Stimulated activated CD4-positive, alpha-beta T cell treated with anti-CD3 and anti-CD28 coated beads, Interleukin-4, amount 100 ng/mL, for 4 hours (primary cell): ENCODE results near the gene KIF9.
"Not testable (repeated sequence)": the region's sequence is repeated elsewhere in the genome, so short reads cannot be mapped to it uniquely, and the experiment has no call there.

Source experiments
- DNase-seq, 2 experiments: peaks; one replicate each; pipeline ENCODE4 v3.0.0-alpha.2; 2020

The KIF9 gene

GRCh38 chr3:47250309-47251060 is 32.1 kb downstream of the KIF9 start:
- no peak for DNase-seq

- no peak for DNase-seq
Measured at GRCh38 chr3:47247131-47248064, 35.2 kb downstream of the KIF9 start.

DNA sequence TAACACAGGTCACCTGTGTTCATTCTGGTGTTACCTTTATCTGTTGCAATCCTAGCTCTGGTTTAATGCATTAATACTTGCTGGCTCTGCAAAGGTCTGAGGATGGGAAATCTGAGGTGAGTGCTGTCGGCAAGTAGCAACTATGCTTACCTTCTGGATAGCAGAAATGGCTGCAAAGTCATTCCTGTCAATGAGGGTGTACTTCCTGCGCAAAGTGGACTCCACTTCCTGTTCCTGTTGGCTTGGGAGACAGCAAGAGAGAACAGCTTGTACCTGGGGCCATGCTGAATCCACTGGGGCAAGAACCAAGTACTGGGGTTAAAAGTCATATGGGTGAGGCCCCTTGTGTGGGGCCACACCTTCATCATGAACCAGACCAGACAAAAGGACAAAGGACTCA is 37.3 kb downstream of the KIF9 start:
- DNase-seq, result no peak

GRCh38 chr3:47244531-47245100 is 38.0 kb downstream of the KIF9 start:
- DNase-seq, result no peak

- DNase-seq, result no peak
Measured at GRCh38 chr3:47243419-47244147, 39.0 kb downstream of the KIF9 start.

DNA sequence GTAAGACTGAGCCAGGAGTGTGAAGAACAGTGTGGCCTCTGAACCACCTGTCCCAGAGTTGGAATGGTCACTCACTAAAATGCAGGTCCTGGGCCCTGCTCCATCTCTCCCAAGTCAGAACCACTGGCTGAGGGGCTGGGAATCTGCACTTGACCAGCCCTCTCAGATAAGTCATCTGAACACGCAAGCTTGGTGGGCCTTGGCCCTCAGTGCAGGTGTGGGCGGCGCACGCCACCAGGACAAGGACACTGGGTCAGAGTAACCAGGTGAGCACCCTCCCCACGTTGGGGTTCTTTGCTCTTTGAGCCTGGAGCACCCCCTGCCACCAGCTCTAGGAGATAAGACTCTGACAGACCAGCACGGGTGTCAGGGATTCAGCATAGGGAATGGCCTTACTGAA is 42.7 kb downstream of the KIF9 start:
- DNase-seq, result no peak

- no peak for DNase-seq
Measured at GRCh38 chr3:47238017-47238416, 44.6 kb downstream of the KIF9 start.

DNA sequence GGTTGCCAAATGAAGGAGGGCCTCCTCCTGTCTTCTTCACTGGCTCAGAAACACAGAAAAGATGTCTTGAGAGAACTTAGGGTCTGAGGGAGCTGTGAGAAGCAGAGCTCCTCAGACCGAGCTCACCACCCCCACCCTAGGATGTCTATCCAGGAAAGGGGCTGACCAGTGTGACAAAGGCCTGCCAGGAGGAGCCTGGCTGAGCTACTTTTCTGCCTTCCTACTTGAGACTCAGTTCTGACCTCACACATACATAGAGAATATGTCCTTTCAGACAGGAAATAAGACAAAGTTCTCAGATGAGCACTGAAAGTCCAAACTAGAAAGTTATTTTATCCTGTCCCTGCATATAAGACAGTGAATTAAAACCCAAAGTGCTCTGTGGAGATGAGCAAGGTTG is 54.5 kb downstream of the KIF9 start:
- no peak for DNase-seq

GRCh38 chr3:47227678-47228077 is 54.9 kb downstream of the KIF9 start:
- no peak for DNase-seq

DNA sequence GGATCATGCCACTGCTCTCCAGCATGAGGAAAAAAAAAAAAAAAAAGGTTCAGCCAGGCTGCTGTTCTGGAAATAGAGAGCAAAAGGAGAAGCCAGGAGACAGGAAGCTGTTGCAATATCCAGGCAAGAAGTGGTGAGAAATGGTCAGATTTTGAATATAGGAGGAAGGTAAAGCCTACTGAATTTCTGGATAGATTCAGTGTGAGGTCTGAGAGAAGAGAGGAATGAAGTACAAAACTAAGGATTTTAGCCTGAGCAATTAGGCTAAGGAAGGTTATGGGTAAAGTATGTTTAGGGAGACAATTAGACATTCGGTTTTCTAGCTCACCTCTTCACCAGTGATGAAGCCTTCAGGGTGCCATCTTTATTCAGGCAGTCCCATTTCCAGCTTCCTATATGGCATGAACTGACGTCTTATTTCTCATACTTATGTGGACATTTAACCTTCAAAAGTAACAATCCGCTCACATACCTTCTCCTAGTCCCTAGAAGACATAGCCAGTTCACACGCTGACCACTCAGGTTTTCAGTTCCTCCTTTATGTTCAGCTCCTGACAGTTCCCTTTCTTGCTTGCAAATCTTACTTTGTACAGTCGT is 57.2 kb downstream of the KIF9 start:
- DNase-seq, result no peak

DNA sequence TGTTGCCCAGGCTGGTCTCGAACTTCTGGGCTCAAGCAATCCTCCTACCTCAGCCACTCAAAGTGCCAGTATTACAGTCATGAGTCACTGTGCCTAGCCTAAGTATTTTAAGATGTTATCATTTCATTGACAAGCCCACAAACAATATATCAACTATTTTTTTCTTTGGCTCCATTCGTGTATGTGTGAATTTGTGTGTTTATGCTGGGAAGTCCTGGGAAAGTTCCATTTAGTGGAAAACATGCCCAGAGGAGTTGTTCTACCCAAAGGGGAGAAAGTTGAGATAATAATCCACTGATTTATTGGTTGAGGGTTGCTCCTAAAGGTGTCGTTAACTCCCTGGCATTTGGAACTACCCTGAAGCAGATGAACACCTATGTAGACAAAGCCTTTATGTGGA is 58.8 kb downstream of the KIF9 start:
- no peak for DNase-seq

DNA sequence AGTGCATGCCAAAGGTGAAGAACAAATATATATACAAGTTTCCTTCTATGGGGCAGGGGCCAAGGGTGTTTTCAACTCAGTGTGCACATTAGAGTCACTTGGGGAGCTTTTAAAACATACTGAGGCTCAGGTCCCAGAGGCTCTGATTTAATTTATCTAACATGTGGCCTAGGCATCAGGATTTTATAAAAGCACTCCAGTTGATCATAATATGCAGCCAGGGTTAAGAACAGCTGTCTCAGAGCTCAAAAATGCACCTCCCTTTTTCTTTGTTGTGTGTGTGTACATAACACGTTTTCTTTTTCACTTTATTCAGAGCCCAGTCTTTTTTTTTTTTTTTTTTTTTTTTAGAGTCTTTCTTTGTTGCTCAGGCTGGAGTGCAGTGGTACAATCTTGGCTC is 60.8 kb downstream of the KIF9 start:
- DNase-seq, result no peak

GRCh38 chr3:47210863-47211405 is 71.7 kb downstream of the KIF9 start:
- DNase-seq, result no peak

DNA sequence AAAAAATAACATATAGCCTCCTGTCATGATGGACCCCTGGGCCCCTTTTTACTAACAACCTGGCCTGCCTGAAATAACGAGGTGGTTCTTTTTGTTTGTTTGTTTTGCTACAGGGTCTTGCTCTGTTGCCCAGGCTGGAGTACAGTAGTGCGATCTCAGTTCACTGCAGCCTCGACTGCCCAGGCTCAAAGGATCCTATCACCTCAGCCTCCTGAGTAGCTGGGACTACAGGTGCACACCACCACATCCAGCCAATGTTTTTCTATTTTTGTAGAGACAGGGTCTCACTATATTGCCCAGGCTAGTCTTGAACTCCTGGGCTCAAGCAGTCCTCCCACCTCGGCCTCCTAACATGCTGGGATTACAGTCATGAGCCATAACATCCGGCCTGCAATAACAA is 76.6 kb downstream of the KIF9 start:
- not testable (repeated sequence) for DNase-seq

- DNase-seq, result no peak
Measured at GRCh38 chr3:47204875-47205274, 77.7 kb downstream of the KIF9 start.

DNA sequence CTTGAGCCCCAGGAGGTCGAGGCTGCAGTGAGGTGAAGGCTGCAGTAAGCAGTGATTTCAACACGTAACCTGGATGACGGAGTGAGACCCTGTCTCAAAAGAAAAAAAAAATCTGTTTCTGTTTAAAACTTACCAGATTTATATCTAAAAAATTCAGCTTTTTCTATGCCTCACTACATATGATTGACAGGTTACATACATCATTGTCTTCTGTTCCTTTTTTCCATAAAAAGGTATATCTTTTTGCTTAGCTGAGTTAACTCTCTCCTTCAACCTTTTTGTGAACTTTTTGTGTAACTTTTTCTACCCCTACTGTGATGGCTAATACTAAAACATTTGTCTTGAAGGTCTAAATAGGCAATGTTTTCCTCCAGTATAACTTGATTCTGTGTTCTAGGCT is 80.1 kb downstream of the KIF9 start:
- no peak for DNase-seq

GRCh38 chr3:47197287-47197686 is 85.3 kb downstream of the KIF9 start:
- DNase-seq, result no peak

DNA sequence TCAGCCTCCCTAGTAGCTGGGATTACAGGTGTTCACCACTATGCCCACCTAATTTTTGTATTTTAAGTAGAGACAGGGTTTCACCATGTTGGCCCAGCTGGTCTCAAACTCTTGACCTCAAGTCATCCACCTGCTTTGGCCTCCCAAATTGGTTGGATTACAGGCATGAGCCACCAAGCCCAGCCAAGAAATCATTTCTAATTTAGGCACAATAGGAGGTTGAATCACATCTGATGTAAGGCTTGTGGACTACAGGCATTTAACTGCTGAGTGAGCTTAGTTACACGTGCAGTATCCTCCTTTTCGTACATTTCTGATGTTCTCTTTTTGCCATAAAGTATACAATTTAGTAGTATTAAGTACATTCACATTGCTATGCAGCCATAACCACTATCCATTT is 87.6 kb downstream of the KIF9 start:
- DNase-seq, result no peak

- no peak for DNase-seq
Measured at GRCh38 chr3:47193871-47194859, 88.4 kb downstream of the KIF9 start.

DNA sequence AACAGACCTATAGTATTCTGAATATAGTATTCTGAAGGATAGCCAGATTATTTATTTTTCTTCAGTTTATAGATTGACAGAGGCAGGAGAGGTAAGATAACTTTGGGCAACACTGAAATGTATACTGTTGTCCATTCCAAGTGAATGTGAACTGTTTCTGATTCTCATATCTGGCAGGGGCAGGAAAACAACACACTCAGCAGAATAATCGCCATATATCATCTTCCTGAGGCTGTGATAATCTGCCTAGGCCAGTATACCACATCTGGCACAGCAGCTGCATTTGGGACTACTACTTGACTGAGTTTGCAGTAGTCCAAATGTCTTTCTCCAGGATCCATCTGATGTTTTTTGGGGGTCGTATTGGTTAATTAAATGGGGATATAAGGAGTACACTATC is 96.3 kb downstream of the KIF9 start:
- no peak for DNase-seq

DNA sequence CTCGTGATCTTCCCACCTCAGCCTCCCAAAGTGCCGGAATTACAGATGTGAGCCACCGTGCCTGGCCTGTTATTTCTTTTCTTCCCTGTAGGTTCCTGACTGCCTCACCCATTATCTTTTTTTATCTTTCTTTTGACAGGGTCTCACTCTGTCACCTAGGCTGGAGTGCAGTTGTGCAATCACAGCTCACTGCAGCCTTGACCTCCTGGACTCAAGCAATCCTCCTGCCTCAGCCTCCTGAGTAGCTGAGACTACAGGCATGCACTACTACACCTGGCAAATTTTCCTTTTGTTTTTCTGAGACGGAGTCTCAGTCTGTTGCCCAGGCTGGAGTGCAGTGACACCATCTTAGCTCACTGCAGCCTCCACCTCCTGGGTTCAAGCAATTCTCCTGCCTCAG is 100.9 kb downstream of the KIF9 start:
- not testable (repeated sequence) for DNase-seq
